Loucy (cell line): ENCODE results near the gene PSMB3.

Experiments
- H2AFZ ChIP-seq: fragments of 200-600 bp; sonication (generic); 2 replicates; pipeline ENCODE4 v1.6.0; 2016; ENCODE audit warnings: antibody characterized with exemption, mild to moderate bottlenecking, low read length, moderate library complexity
- H3F3A ChIP-seq: fragments of 200-600 bp; 2 replicates; pipeline ENCODE4 v1.6.0; 2016; ENCODE audit warnings: antibody characterized with exemption, low read depth, mild to moderate bottlenecking
- H3K27me3 ChIP-seq: fragments of 200-600 bp; sonication (generic); 2 replicates; pipeline ENCODE4 v1.6.1; 2014; ENCODE audit warnings: low read length, mild to moderate bottlenecking; ENCODE audit not compliant: insufficient read depth, poor library complexity, severe bottlenecking
- H3K36me3 ChIP-seq: fragments of 200-600 bp; sonication (generic); 2 replicates; pipeline ENCODE4 v1.6.1; 2016; ENCODE audit warnings: low read length; ENCODE audit not compliant: insufficient read depth
- H3K4me1 ChIP-seq: fragments of 200-600 bp; sonication (generic); 2 replicates; pipeline ENCODE4 v1.5.1; 2014; ENCODE audit warnings: low read length, mild to moderate bottlenecking; ENCODE audit not compliant: insufficient read depth, poor library complexity, severe bottlenecking
- H3K4me2 ChIP-seq: fragments of 200-600 bp; sonication (generic); 2 replicates; pipeline ENCODE4 v1.6.0; 2014; ENCODE audit warnings: antibody characterized with exemption, low read length, low read depth, mild to moderate bottlenecking; ENCODE audit not compliant: poor library complexity, severe bottlenecking
- H3K4me3 ChIP-seq: fragments of 200-600 bp; sonication (generic); 2 replicates; pipeline ENCODE4 v1.5.1; 2014; ENCODE audit warnings: low read length, mild to moderate bottlenecking, mixed read lengths; ENCODE audit not compliant: poor library complexity, severe bottlenecking
- H3K79me2 ChIP-seq: fragments of 200-600 bp; sonication (generic); 2 replicates; pipeline ENCODE4 v1.6.1; 2014; ENCODE audit warnings: low read length; ENCODE audit not compliant: insufficient read depth
- H3K9ac ChIP-seq: fragments of 200-600 bp; sonication (generic); 2 replicates; pipeline ENCODE4 v1.6.0; 2014; ENCODE audit warnings: mild to moderate bottlenecking, low read depth, low read length, moderate library complexity; ENCODE audit not compliant: poor library complexity, severe bottlenecking
- H3K9me2 ChIP-seq: fragments of 200-600 bp; sonication (generic); replicated peaks from 2 replicates; pipeline ENCODE4 v1.6.1; 2016; ENCODE audit warnings: low read depth, low read length, mixed read lengths
- H3K9me3 ChIP-seq: fragments of 200-600 bp; sonication (generic); 2 replicates; pipeline ENCODE4 v1.6.1; 2014; ENCODE audit warnings: mild to moderate bottlenecking, antibody characterized with exemption, low read length, low read depth; ENCODE audit not compliant: insufficient read depth
- H4K20me1 ChIP-seq: fragments of 200-600 bp; sonication (generic); 2 replicates; pipeline ENCODE4 v1.6.0; 2014; ENCODE audit warnings: antibody characterized with exemption, low read length, mild to moderate bottlenecking; ENCODE audit not compliant: insufficient read depth, poor library complexity, severe bottlenecking
- CTCF ChIP-seq: fragments of 200-600 bp; sonication (generic); conservative IDR thresholded peaks from 2 replicates; pipeline ENCODE4 v1.5.1; 2014; ENCODE audit warnings: mild to moderate bottlenecking, antibody characterized with exemption, low read length
- EZH2phosphoT487 ChIP-seq: fragments of 200-600 bp; IDR thresholded peaks from 2 replicates; pipeline ENCODE4 v1.6.1; 2018; ENCODE audit warnings: antibody characterized with exemption, mild to moderate bottlenecking, moderate library complexity, borderline replicate concordance

Gene PSMB3

GRCh38 chr17:38729886-38730525 is 22.5 kb upstream of the PSMB3 start, which contains the start of gene CISD3:
Gene CISD3 (plus strand): TSS chr17:38730341. CDS start chr17:38730359, 18 bp downstream.
- H3K36me3 ChIP-seq: no peaks in the 10 kb centered on the region; the same call in 1 of the 2 replicates
- H3K9me2 ChIP-seq: no peaks in the 10 kb centered on the region
- peak within 1 kb of the TSS; percentile 94 for H2AFZ ChIP-seq
- no peaks in the 10 kb centered on the region; the same call in 1 of the 2 replicates for H3F3A ChIP-seq
- H3K4me1 ChIP-seq: peaks cover 43% of the 10 kb centered on the region
- no peaks in the 10 kb centered on the region for H3K9me3 ChIP-seq
- H4K20me1 ChIP-seq: peaks cover 5% of the 10 kb centered on the region
- peak within 1 kb of the TSS; percentile 97 for H3K4me2 ChIP-seq
- peak within 1 kb of the TSS; percentile 78 for H3K4me3 ChIP-seq
- H3K79me2 ChIP-seq: peaks cover 19% of the 10 kb centered on the region
- no peaks in the 10 kb centered on the region for H3K27me3 ChIP-seq
- TF ChIP-seq CTCF (peak; percentile 55), EZH2phosphoT487 (no peak)
- H3K9ac ChIP-seq: peak within 1 kb of the TSS; percentile 85

GRCh38 chr17:38730526-38731379 is 21.8 kb upstream of the PSMB3 start:
- Histone ChIP-seq H3K79me2 (peaks cover 19% of the 10 kb centered on the region), H3K27me3 (no peaks in the 10 kb centered on the region), H3K9ac (peak overlapping the region; percentile 74), H3K4me2 (peak overlapping the region; percentile 97), H4K20me1 (peaks cover 7% of the 10 kb centered on the region), H3K4me1 (peaks cover 43% of the 10 kb centered on the region), H3K36me3 (peaks cover 2% of the 10 kb centered on the region; the same call in 1 of the 2 replicates), H3K4me3 (peak overlapping the region; percentile 78), H3F3A (no peaks in the 10 kb centered on the region; the same call in 1 of the 2 replicates), H2AFZ (peak overlapping the region; percentile 94), H3K9me2 (no peaks in the 10 kb centered on the region), H3K9me3 (no peaks in the 10 kb centered on the region)
- no peak for TF ChIP-seq EZH2phosphoT487
- no peak for TF ChIP-seq CTCF

GRCh38 chr17:38731526-38732294 is 20.8 kb upstream of the PSMB3 start:
- Histone ChIP-seq H3K4me1 (peaks cover 43% of the 10 kb centered on the region), H3K79me2 (peaks cover 19% of the 10 kb centered on the region), H3K27me3 (no peaks in the 10 kb centered on the region), H3K36me3 (peaks cover 4% of the 10 kb centered on the region; the same call in 1 of the 2 replicates), H2AFZ (no peak overlapping the region), H3K4me3 (peak overlapping the region; percentile 78), H3K9ac (peak overlapping the region; percentile 74), H4K20me1 (peaks cover 7% of the 10 kb centered on the region), H3F3A (no peaks in the 10 kb centered on the region; the same call in 1 of the 2 replicates), H3K9me3 (no peaks in the 10 kb centered on the region), H3K4me2 (peak overlapping the region; percentile 97), H3K9me2 (no peaks in the 10 kb centered on the region)
- TF ChIP-seq EZH2phosphoT487: no peak
- no peak for TF ChIP-seq CTCF
